ENCODE measurements around the gene B4GALNT3.

Gene B4GALNT3

DNA sequence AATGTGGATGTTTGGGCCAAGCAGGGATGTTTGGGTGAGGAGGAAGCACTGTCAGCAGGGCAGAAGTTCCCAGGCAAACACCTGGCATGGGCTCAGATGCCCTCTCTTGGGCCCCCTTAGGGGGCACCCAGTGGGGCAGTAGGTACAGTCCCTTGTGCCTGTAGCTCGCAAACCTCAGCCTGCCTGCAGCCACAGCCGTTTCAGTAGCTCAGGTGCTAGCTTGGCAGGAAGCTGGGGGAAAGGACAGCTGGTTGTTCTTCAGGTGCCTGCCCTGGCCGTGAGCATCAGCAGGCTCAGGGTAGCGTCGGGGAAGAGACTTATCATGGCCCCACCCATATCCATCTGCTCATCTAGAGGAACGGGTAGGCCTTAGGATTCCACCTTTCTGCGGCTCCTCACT is 67.5 kb downstream of the B4GALNT3 start:
- ATAC-seq (replicated peaks) (no peak), DNase-seq (no peak)
- H3K4me1 Mint-ChIP-seq (ENCODE audit: low read depth in 2 of 2), result peaks cover 0 to 4% of the 10 kb centered on the region in 2 donors
- H3K4me3 Mint-ChIP-seq, result no peak overlapping the region
- H3K27me3 Mint-ChIP-seq, result no peaks in the 10 kb centered on the region
- H3K27ac Mint-ChIP-seq, result peak overlapping the region in 1 of 2 donors; percentile 59
- H3K9me3 Mint-ChIP-seq, result no peaks in the 10 kb centered on the region
- no peaks in the 10 kb centered on the region for H3K36me3 Mint-ChIP-seq (ENCODE audit: insufficient read depth)

DNA sequence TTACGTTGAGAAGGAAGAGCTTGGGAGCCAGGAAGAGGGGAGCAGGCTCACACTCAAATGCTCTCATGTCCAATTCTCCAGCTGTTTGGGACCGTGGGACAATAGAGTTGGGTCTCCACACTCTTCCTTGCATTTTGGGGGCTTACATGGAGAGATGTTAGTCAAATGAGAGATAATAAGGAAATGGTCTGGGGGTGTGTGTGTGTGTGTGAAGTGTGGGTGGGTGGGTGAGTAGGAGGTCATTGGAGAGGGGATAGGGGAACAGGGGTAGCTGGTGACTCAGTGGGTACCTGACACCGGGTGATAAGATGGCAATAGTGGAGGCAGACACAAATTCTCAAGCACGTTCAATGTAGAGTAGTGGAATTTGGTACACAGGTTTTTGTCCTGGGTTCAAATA is 68.0 kb downstream of the B4GALNT3 start:
- no peak overlapping the region for H3K27ac Mint-ChIP-seq
- DNase-seq (no peak), ATAC-seq (replicated peaks) (no peak)
- H3K36me3 Mint-ChIP-seq (ENCODE audit: insufficient read depth), result no peaks in the 10 kb centered on the region
- peaks cover 0 to 4% of the 10 kb centered on the region in 2 donors for H3K4me1 Mint-ChIP-seq (ENCODE audit: low read depth in 2 of 2)
- no peaks in the 10 kb centered on the region for H3K9me3 Mint-ChIP-seq
- H3K27me3 Mint-ChIP-seq, result no peaks in the 10 kb centered on the region
- H3K4me3 Mint-ChIP-seq, result no peak overlapping the region

DNA sequence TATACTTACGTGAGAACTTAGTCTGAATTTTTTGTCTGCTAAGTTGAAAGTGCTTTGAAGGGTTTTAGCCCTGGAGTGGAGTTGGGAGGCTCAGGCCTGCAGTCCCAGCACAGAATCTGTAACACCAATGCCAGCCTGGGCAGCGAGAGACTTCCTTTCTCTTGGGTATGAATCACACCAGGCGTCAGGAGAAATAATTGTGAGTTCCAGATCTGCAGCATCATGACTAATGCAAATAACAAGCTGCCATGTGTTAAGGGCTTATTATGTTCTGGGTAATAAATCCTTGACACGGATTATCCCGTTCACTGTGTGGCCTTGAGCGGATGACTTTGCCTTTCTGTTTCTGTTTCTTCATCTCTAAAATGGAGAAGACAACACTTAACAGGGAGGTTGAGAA is 70.6 kb downstream of the B4GALNT3 start:
- H3K4me1 Mint-ChIP-seq (ENCODE audit: low read depth in 2 of 2), result peaks cover 0 to 4% of the 10 kb centered on the region in 2 donors
- H3K27ac Mint-ChIP-seq, result no peak overlapping the region
- H3K4me3 Mint-ChIP-seq, result no peak overlapping the region
- no peaks in the 10 kb centered on the region for H3K9me3 Mint-ChIP-seq
- no peaks in the 10 kb centered on the region for H3K36me3 Mint-ChIP-seq (ENCODE audit: insufficient read depth)
- DNase-seq (no peak), ATAC-seq (replicated peaks) (no peak)
- H3K27me3 Mint-ChIP-seq, result no peaks in the 10 kb centered on the region

DNA sequence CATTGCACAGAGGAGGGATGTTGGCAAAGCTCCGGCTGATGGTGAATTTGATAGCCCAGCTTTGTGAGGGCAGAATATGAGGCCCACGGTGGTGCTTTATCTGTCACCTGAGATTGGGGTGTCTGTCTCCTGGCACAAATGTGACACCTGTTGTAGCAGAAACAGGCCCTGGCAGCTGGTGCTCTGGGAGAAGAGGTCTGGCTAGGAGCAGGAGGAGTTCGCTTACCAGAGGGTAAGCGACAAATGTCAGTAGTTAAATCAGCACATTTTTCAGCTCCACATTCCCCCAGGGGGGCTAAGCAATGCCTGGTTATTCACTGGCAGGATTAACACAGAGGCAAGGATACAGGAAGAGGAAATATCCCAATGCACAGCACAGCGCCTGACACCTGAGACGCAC is 71.1 kb downstream of the B4GALNT3 start:
- Mint-ChIP-seq H3K4me1 (ENCODE audit: low read depth in 2 of 2) (peaks cover 0 to 4% of the 10 kb centered on the region in 2 donors), H3K9me3 (no peaks in the 10 kb centered on the region), H3K27ac (no peak overlapping the region), H3K27me3 (no peaks in the 10 kb centered on the region), H3K36me3 (ENCODE audit: insufficient read depth) (no peaks in the 10 kb centered on the region), H3K4me3 (no peak overlapping the region)
- ATAC-seq (replicated peaks) (no peak), DNase-seq (no peak)

DNA sequence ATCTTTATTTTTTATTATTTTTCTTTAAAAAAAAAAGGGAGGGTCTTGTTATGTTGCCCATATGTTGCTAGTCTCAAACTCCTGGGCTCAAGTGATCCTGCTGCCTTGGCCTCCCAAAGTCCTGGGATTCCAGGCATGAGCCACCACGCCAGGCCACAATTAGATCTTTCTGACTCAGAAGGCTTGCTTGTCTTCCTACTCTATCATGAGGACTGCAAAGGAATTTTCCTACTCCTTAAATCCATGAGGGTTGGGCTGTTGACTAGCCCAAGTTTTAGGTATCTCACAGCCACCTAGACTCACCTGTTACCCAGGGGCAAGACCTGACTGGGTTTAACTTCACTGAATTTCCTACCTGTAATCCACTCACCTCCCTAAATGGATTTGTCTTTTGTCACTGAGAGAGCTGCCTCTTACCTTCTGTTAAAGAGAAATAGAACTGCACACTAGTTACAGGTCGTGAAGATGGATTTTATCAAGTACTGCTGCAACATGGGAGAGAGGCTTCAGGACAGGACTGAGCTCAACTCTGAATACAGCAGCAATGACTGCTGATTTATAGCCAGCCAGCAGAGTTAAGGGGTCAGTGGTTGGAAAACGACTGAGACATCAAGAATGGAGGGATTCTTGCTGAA is 72.3 kb downstream of the B4GALNT3 start:
- DNase-seq (no peak), ATAC-seq (replicated peaks) (no peak)
- Mint-ChIP-seq H3K4me3 (no peak overlapping the region), H3K27me3 (no peaks in the 10 kb centered on the region), H3K4me1 (ENCODE audit: low read depth in 2 of 2) (peaks cover 0 to 4% of the 10 kb centered on the region in 2 donors), H3K9me3 (no peaks in the 10 kb centered on the region), H3K36me3 (ENCODE audit: insufficient read depth) (no peaks in the 10 kb centered on the region), H3K27ac (no peak overlapping the region)

DNA sequence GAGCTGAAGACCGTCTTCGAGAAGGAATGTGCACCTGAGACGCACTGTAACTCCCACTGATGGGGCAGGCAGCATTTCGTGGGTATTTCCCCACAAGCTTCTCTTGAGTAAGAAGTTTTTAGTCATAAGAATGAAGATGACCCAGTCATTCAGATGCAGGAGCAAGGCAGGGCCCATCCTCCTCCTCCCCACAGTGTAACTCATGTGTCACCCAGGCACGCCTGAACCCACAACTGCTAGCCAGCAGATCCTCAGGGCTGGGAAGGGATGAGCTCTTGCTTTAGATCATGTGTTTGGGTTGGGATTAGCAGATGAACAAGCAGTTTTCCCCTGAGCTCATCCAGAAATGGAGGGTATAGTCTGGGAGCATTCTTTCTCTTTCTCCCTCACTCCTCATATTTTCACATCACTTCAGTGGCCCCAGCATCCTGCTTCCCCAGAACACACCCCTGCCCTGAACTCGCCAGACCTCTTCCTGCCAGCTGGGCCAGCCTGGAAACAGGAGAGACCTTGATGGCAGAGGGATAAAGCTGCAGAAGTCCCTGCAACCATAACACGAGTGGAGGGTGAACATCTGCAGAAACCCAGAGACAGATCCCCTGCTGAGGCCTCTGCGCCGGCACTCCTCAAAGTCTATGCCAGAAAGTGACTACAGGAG is 73.3 kb downstream of the B4GALNT3 start:
- no peaks in the 10 kb centered on the region for H3K27me3 Mint-ChIP-seq
- no peak overlapping the region for H3K4me3 Mint-ChIP-seq
- DNase-seq (no peak), ATAC-seq (replicated peaks) (no peak)
- no peaks in the 10 kb centered on the region for H3K36me3 Mint-ChIP-seq (ENCODE audit: insufficient read depth)
- H3K9me3 Mint-ChIP-seq, result no peaks in the 10 kb centered on the region
- no peak overlapping the region for H3K27ac Mint-ChIP-seq
- H3K4me1 Mint-ChIP-seq (ENCODE audit: low read depth in 2 of 2), result no peaks in the 10 kb centered on the region

DNA sequence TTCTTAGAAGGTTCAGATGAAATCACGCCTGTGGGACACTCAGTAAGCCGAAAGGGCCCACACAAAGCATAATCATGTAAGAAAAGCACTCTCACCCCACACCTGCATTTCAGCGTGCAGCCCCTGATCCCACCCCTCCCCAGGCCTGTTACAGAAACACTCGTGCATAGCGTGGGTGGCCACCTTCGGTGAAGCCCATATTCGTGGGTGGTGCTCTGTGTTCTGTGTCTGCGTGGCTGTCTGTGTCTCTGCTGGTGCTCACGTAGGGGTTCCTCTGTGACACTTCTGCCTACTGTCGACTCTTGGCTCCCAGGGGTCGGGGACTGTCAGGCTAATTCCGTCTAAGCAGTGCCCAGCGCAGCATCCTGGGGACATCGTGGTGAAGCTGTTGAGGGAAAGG is 74.0 kb downstream of the B4GALNT3 start:
- ATAC-seq (replicated peaks) (no peak), DNase-seq (no peak)
- no peak overlapping the region for H3K27ac Mint-ChIP-seq
- H3K36me3 Mint-ChIP-seq (ENCODE audit: insufficient read depth), result no peaks in the 10 kb centered on the region
- no peaks in the 10 kb centered on the region for H3K27me3 Mint-ChIP-seq
- peaks cover 2% of the 10 kb centered on the region in 2 donors for H3K4me1 Mint-ChIP-seq (ENCODE audit: low read depth in 2 of 2)
- no peaks in the 10 kb centered on the region for H3K9me3 Mint-ChIP-seq
- H3K4me3 Mint-ChIP-seq, result no peak overlapping the region

DNA sequence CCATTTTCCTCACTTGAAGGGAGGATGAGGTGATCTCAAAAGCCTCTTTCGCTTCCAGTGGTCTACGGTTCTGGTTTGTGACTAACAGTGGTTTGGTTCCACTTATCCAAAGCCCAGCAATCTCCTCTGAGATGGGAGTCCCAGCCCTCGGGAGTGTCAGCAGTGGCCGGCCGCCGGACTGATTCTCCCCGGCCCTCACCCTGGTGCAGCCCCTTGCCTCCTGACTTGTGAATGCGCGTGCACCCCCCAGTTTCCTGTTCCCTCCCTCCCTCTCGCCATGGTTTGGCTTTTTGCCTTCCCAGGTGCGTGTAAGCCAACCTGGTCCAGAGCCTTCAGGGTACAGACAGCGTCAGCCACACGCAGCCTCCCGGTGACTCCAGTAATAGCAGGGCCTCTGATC is 74.5 kb downstream of the B4GALNT3 start:
- no peak for DNase-seq
- Mint-ChIP-seq H3K36me3 (ENCODE audit: insufficient read depth) (no peaks in the 10 kb centered on the region), H3K27me3 (no peaks in the 10 kb centered on the region), H3K9me3 (no peaks in the 10 kb centered on the region), H3K4me3 (no peak overlapping the region), H3K27ac (no peak overlapping the region), H3K4me1 (ENCODE audit: low read depth in 2 of 2) (peaks cover 7% of the 10 kb centered on the region in 2 donors)
- no peak for ATAC-seq (replicated peaks)

DNA sequence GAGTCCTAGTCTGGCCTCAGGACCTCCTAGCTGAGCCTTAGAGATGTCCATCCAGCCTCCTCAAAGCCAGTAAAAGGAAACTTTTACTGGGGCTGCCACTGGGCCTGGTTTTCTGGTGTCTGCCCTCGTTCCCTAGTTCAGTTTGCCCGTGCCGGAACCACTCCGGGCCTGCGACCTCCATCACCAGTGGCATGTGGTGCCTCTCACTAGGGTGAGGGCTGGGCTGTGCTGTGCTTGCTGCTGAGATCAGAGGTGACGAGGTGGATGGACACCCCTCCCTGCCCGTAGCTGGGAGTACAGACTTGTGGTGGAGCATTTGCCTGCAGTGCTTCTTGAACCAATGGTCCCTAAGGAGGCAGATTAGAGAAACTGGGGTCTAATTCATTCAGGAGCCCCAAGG is 75.7 kb downstream of the B4GALNT3 start:
- no peak for DNase-seq
- H3K36me3 Mint-ChIP-seq (ENCODE audit: insufficient read depth), result no peaks in the 10 kb centered on the region
- no peak overlapping the region for H3K4me3 Mint-ChIP-seq

DNA sequence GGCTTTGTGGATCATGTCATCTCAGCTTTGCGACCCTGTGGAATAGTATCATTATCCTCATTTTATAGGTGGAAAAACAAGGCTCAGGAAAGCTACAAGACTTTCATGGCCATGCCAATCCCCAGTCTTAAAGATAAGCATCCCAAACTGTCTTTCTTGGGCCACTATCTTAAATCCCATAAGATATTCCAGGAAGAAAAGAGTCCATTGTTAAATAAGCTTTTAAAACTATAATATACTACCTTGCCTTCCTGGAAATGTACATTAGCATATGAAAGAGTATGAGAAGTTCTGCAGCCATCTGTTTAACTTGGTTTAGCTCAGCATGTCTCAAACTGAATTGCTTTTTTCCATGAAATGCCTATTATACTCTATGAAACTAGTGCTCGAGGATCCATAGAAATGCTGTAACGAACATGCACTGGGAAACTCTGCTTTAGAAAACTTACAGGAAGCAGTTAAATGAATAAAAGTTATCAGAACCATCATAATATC is 77.1 kb downstream of the B4GALNT3 start:
- Mint-ChIP-seq H3K4me1 (ENCODE audit: low read depth in 2 of 2) (peaks cover 17 to 18% of the 10 kb centered on the region in 2 donors), H3K27me3 (no peaks in the 10 kb centered on the region), H3K4me3 (no peak overlapping the region), H3K9me3 (no peaks in the 10 kb centered on the region), H3K36me3 (ENCODE audit: insufficient read depth) (no peaks in the 10 kb centered on the region), H3K27ac (no peak overlapping the region)
- ATAC-seq (replicated peaks) (no peak), DNase-seq (no peak)

More for the DNA sequence above, 75.7 kb downstream of the B4GALNT3 start:
- Mint-ChIP-seq H3K9me3 (no peaks in the 10 kb centered on the region), H3K27ac (no peak overlapping the region), H3K27me3 (no peaks in the 10 kb centered on the region), H3K4me1 (ENCODE audit: low read depth in 2 of 2) (peaks cover 15 to 18% of the 10 kb centered on the region in 2 donors)
- ATAC-seq (replicated peaks), result no peak

DNA sequence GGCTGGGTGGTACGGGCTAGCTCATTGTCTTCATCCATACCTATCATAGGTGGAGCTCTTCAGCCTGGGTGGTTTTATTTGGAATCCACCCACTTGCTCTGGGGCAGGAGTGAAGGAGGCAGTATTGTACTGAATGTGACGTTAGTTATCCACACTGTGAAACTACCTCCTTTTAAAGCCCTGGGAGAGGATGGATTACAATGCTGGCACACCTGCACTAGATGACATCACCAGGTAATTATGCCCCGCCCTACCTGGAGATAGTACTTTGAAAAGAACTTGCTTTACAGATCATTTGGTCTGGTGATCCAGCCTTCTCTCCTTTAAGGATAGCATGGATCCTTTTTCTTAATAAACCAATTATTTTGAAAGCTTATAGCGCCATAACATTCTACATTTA is 78.0 kb downstream of the B4GALNT3 start:
- no peak for DNase-seq
- Mint-ChIP-seq H3K4me3 (no peak overlapping the region), H3K27me3 (no peaks in the 10 kb centered on the region), H3K4me1 (ENCODE audit: low read depth in 2 of 2) (peaks cover 21% of the 10 kb centered on the region in 2 donors), H3K36me3 (ENCODE audit: insufficient read depth) (no peaks in the 10 kb centered on the region), H3K9me3 (no peaks in the 10 kb centered on the region), H3K27ac (peak overlapping the region; percentile 76 to 86)
- no peak for ATAC-seq (replicated peaks)

DNA sequence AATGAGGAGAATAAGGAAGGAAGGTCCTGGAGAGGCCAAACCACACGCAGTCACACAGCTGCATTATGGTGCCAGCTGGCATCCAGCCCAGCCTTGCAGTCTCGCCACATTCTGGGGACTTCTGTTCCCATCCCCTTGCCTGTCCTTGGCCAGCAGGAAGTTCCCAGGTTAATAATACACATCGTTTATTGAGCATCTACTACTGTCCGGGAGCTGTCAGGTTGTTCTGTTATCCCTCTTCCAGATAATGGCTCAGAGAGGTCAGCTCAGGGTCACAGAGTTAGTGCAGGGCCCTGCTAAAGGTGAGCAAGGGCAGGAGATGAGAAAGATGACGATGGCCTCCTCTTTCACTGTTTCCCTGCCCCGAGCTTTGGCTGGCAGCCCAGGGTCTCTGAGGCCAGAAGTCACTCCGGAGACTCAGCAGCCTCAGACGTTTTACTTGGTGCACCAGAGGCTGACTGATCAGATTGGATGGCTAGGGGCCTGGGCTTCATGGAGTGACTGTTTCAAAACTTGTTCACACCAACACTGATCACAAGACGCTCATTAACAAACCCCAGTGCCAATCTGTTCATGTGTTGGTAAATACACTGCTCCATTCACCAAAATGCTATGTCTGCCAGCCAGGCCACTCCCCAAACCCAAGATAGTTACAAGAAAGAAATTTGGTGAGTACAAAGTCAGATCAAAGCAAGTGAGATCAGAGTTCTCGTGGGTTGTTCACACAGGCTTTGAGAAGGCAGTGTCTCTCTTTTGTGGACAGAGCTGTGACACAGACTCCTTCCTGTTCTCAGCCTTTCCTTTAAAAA is 79.2 kb downstream of the B4GALNT3 start:
- Mint-ChIP-seq H3K36me3 (ENCODE audit: insufficient read depth) (no peaks in the 10 kb centered on the region), H3K9me3 (no peaks in the 10 kb centered on the region), H3K27ac (peak overlapping the region; percentile 76 to 86), H3K4me1 (ENCODE audit: low read depth in 2 of 2) (peaks cover 21% of the 10 kb centered on the region in 2 donors), H3K4me3 (peak overlapping the region; percentile 46 to 49), H3K27me3 (no peaks in the 10 kb centered on the region)
- ATAC-seq (replicated peaks) (peak; percentile 97), DNase-seq (peak; percentile 43 to 57 (median 46))

DNA sequence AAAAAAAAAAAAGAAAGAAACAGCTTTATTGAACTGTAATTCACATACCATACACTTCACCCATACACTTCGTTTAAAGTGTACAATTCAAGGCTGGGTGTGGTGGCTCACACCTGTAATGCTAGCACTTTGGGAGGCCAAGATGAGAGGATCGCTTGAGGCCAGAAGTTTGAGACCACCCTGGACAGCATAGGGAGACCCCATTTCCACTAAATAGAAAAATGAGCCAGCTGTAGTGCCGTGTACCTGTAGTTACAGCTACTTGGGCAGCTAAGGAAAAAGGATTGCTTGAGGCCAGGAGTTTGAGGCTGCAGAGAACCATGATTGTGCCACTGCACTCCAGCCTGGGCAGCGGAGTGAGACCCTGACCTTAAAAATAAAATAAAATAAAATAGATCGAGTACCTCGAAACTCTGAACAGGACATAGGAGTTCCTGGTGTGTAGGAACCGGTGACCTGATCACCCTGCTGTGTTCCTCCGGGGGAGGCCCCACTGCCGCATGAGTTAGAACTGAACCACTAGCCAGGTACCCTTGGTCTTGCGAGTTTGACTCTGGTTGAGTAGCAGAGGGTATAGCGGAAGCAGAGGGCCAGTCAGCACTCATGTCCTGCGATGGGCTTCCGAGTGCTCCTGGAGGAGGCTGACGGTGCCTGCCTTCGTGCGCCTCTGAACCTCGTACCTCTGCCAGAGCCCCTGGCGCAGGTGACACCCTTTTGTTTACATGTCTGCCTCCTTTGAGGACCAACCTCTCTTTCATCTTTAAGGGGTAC is 80.0 kb downstream of the B4GALNT3 start:
- peaks cover 1 to 7% of the 10 kb centered on the region in 2 donors for H3K27me3 Mint-ChIP-seq
- ATAC-seq (replicated peaks) (no peak), DNase-seq (no peak)
- peak overlapping the region; percentile 76 to 86 for H3K27ac Mint-ChIP-seq
- peaks cover 21 to 25% of the 10 kb centered on the region in 2 donors for H3K4me1 Mint-ChIP-seq (ENCODE audit: low read depth in 2 of 2)
- H3K9me3 Mint-ChIP-seq, result no peaks in the 10 kb centered on the region
- H3K36me3 Mint-ChIP-seq (ENCODE audit: insufficient read depth), result no peaks in the 10 kb centered on the region
- H3K4me3 Mint-ChIP-seq, result peak overlapping the region; percentile 46 to 49
